Posterior cingulate gyrus (tissue), 11 donors: ENCODE results near the gene DLG2.

Experiments
- DNase-seq, 10 donors: peaks; one replicate each; pipeline versions ENCODE4 v3.0.0 to v3.0.0-alpha.2; 2020 to 2021; ENCODE audit warnings: mixed read lengths in 3 of 10
- intact Hi-C: fragments of 100-400 bp; cut with DNase I; formaldehyde crosslinking; loops from one replicate; pipeline ENCODE4 v1.15.1; 2023

DLG2 gene

DNA sequence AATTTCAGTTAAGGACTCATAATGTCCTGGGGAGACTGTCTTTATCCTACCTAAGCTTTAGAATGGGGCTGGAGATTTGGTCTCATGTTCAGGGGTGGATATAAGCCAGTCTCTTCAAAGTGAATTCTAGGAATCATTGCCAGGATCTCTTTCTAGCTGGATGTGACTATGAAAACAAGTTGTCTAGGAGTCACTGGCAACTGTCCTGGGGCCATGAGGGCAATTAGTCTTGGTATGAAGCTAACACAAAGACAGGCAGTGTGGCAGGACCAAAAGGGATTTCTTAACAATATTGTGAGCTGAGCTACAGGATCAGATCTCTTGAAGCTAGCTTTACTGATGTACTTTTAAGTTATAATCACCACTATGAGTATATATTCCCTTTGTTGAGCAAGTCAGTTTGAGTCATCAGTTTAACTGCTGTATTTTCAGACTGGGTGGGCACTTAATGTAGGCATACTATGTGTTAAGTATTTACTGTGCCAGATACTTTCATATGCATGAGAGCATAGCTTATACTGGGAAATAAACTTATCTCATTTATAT, 1951.0 kb downstream of the DLG2 start:
- no peak for DNase-seq
- intact Hi-C loops: no loop called here

DNA sequence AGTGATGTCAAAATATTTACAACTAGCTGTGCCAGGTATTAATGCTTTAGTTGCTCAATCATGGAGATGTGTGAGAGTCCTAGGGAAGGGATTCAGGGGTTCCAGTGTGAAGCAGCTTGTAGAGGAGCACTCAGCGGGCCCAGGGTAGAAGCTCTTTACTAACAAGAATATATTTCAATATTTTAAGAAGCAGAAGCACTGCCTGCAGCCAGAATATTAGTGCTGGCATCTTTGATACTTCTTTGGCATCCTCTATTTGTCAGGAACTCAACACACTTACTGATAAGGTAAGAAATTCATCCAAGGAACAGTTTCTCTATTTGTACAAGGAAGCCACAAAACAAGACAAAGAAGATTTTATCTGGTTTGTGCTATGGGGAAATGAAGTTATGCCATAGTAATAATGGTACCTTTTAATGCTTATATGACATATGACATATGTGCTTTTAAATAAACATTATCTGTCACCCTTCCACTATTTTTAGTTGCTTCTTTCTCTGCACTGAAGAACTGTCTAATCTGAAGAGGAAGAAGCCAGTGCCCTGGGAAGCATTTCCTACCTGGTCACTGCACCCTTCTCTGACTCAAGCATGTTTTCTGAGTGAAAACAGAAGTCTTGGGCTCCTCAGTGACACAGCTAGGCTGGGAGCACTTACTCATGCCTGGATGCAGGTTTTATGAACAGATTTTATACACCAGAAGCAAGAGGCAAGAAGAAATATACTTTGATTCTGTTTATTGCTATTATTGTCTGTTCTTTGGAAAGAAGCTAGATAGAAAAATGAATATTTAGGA, 1952.8 kb downstream of the DLG2 start:
- intact Hi-C loops: loop anchor here (5.0 kb wide), 1 partner anchor 382 kb away; no protein-coding TSS in a partner anchor
- no peak for DNase-seq

DNA sequence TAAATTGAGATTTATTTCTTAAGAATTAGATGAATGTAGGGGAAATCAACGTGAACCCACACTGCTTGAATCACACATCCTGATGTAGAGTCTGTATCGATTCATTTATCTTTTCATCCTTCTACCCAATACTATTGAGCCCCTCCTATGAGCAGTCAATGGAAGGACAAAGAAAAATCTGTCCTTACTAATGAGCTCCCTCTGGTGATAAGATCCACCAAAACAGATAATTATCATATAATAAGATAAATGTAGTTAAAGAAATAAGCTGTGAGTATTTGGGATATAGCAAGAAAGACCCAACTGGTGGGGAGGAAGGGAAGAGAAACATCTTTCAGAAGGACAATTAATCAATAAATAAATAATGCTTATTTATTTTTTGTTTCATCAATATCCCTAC, 1955.9 kb downstream of the DLG2 start:
- no peak for DNase-seq
- intact Hi-C loops: loop anchor here (5.0 kb wide), 1 partner anchor 379 kb away; no protein-coding TSS in a partner anchor

DNA sequence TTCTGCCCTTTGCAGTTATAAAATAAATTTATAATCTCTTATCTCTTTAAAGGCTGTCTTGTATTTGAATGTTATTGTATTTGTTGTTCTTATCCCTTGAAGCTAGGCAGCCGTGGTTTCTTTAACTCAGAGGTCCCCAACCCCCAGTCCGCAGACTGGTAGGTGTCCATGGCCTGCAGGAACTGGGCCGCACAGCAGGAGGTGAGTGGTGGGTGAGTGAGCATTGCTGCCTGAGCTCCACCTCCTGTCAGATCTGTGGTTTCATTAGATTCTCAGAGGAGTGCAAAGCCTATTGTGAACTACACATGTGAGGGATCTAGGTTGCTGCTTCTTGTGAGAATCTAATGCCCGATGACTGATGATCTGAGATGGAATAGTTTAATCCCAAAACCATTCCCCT, 1961.0 kb downstream of the DLG2 start:
- DNase-seq: no peak
- intact Hi-C loops: no loop called here

DNA sequence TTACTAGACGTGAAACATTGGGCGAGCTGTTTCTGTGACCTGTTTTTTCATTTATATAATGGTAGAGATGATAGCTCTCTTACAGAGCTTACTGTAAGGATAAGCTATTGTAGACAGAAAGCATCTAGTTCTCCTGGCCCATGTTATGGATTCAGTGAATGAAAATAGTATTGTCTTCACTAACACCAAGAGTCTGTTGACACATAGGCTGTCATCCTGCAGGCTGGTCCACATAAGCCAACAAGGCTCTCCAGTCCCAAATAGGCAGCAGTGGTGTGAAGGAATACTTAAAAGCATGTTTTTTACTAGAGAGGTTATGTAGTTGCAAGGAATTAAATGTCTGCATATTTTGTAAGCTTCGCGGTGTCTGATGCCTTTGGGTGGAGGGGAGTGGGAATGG, 1963.2 kb downstream of the DLG2 start:
- intact Hi-C loops: no loop called here

DNA sequence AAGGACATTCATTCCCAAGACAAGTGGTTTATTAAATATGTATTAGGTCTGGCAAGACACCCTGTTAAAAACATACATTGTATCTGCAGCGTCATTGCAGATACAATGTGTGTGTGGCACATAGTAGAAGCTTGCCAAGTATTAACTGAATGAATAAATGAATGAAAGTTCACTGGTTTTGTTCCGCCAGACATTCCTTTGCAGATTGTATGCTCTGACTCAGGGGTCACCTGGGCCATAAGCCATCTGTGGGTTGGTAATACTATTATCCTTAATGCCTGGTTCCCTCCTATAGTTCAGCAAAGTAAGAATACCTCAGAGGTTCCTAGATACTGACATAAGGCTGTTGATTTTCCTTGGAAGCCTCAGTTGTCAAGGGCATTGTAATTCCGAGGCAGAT, 1963.7 kb downstream of the DLG2 start:
- no peak for DNase-seq
- intact Hi-C loops: no loop called here

More for the DNA sequence above, 1963.2 kb downstream of the DLG2 start:
- no peak for DNase-seq

DNA sequence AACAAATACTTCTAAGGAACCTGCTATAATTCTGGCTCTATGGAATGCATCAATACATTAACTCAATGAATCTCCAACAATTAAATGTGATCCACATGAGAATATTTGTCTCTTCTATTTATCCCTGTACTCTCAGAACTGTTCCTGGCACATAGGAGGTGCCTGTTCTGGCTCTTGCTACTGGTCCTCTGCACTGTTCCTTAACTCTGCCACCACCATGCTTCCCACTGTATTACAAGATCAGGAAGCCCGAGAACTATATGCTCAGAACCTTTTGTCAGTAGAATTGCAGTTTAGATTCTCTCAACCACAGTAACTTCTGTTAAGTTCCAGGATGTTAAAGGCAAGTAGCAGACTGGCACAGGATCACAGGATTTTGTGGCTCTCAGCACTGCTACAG, 1964.7 kb downstream of the DLG2 start:
- intact Hi-C loops: no loop called here
- DNase-seq: no peak

DNA sequence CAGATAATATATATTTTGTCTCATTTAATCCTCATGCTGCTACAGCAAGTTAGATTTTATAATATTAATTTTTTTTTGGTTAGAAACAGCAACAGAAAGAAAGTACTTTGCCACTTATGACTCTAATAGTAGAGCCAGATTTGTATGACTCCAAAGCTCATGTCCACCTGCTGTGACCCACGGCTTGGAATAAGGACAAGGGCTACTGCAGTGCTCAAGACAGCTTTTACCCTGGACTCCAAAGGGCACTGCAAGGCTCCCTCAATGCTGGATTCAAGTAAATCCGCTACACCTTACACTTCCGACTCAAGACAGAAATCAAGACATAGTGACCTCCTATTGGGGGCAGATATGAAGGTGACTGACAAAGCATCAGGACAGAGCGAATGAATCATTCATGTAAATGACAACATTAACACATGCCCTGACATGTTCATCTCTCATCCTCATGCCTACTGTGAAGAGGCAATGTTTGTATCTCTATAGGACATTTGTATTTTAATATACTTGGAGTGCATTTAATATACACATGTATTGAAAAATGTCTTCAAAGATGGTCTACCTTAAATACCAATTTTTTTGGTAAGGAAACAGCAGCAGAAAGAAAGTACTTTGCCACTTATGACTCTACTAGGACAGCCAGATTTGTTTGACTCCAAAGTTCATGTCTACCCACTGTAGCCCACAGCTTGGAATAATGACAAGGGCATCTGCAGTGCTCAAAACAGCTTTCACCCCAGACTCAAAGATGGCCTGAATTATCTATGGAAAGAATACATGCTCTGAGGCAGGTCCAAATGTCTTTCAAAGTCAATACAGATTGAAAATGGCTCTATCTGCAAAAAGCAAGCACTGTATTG, 1965.4 kb downstream of the DLG2 start:
- no peak for DNase-seq
- intact Hi-C loops: no loop called here

DNA sequence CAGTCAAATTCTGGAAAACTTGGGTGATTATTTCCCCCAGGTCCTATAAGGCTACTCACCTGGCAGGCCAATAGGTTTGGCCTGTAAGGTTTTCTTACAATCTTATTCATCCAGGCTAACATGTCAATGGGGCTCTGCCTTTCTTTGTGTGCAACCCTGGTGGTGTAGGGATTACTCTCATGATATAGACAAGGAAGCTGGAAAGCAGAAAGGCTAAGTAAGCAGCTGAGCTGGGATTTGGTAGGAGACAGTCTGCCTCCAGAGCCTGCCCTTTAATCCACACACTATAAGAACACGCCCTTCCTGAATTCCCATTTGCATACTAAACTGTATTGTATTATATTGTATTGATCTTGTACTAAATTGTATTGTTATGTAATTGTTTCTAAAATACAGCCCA, 1967.7 kb downstream of the DLG2 start:
- intact Hi-C loops: no loop called here
- DNase-seq: no peak

DNA sequence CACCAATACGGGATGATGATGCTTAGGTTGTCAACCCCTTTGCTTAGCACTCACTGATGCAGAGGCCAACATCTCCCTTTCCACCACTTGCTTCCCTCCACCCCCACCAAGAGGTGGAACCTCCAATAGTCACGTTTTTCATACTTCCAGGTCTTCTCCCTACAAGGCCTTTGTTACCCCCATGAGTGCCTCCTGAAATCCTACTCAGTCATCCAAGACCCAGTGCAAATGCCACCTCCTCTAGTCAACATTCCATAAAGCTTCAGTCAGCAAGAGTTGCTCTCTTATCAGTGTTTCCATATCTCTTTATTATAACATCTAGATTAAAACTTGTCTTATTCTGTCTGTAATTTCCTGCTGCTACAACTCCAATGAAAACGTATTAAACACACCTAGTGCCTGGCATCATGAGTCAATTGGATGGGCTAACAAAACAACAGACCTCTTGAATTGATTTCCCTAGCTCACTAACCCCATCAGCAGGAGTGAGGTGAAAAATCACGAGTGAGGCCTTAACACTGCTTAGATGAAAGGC, 1970.3 kb downstream of the DLG2 start:
- intact Hi-C loops: no loop called here
- no peak for DNase-seq

DNA sequence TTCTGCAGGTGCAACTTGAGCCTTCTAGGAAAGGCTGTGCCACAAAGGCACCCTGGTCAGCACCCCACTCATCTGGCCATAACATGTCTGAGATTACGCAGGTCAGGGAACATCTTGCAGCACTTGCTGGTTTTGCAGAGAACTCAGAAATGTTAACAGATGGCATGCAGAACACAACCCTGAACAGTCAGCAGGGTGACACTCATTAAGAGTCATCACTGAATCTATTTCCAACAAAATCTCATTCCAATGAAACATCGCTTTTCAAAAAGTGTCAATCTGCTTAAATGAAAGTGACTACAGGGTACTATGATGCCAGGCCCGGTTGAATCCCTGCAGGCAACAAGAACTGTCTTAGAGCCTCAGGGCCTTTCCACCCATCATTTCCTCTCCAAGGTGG, 1971.2 kb downstream of the DLG2 start:
- intact Hi-C loops: no loop called here
- DNase-seq: no peak

DNA sequence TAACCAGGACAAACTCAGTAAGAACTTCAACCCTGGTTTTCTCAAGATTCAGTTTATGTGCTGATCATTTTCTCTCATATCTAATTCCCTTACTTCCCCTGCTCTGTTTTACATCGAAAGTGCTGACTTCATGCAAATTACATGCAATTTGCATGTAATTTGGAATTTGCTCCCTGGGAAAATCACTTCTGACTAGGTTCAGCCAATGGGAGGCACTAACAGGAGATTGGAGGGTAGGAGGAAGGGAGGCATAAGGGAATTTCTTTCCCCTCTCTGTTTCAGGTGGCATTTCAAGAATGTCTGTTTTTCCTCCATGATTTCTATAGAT, 1977.7 kb downstream of the DLG2 start:
- no peak for DNase-seq
- intact Hi-C loops: no loop called here

DNA sequence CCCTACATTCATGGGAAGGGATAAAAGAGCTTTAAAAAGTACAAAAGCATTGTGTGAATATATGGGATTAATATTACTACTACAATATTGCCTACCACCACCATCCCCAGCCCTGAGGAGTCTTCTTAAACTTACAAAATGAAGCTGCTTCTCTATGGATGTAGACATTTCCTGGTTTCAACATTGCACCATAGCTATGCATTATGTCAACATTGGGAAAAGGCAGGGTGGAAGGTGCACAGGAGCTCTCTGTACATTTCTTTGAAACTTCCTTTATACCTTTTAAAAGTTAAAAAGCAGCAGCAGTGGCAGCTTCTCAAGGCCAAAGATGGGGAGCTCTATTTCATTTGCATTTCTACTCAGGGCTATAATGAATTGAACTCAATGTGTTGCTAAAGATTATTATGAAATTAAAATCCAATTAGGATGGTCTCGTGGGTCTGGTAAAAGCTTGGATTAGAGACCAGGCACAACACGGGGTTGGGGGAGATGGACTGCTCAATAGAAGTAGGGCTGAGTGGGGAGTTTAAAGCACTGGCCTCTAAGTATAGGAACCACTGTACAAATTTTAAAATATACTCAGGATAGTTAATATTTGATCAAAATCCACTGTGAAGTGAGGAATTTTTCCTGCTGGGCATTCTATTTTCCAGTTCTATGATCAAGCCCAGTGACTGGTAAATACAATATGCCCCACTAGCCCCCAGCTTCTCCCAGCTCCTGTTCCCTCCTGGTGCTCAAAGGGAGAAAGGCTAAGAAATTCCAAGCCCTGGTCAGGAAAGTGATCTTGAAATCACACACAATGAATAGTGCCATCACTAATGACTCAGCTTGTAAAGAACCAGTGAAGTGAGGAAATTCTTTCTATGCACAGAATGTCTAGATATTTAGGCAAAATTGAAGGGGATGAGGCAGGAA, 1978.3 kb downstream of the DLG2 start:
- intact Hi-C loops: no loop called here
- no peak for DNase-seq

DNA sequence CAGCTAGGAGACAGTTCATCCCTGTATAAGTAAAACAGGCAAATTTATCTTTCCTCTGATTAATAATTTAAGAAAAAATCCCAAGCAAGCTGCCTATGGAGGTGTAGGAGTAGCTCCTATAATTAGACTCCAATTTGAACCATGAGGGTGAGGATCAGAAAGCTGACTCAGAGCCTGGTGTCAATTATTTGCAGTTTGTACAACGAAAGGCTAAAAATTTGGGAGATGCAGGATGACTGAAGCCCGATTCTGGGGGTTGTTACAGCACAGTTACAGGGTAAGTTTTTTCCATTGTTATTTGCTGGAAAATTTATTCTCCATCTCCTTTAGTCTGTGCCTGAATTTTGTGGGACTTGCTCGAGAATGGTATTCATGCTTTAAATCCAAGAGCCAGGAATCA, 1981.6 kb downstream of the DLG2 start:
- intact Hi-C loops: no loop called here
- no peak for DNase-seq

DNA sequence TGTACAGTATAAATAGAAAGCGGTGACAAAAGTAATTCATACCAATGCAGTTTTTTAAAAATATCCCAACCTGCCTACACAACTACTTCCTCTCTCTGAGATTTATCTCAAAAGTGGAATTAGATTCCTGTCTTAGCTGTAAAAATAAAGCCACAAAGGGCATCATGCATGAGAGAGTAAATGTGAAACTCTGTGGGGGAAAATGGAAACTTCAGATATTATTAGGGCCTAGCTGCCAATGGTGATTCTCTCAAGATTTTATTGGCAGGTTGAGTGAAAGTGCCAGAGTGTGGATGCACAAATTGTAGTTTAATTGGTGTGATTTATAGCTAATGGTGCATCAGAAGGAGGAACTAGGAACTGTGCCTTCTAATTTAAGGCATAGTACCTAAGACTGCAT, 1984.0 kb downstream of the DLG2 start:
- intact Hi-C loops: no loop called here
- no peak for DNase-seq

DNA sequence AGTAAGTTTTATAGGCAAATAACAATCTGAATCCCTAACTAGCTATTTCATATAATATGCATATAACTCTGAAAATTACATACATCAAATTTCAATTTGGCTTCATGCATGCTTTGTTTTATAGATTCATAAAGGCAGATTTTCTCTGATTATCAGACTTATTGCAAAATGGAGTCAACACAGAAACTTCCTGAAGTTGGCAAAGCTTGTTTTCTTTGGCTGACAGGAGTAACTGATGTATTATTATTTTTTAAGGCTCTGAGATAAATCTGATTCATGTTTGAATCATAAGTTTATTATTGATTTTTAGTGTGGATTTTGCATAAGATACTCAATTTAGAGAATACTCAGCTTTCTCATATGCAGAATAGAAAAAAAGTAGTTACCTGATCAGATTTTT, 1984.6 kb downstream of the DLG2 start:
- intact Hi-C loops: no loop called here
- no peak for DNase-seq

DNA sequence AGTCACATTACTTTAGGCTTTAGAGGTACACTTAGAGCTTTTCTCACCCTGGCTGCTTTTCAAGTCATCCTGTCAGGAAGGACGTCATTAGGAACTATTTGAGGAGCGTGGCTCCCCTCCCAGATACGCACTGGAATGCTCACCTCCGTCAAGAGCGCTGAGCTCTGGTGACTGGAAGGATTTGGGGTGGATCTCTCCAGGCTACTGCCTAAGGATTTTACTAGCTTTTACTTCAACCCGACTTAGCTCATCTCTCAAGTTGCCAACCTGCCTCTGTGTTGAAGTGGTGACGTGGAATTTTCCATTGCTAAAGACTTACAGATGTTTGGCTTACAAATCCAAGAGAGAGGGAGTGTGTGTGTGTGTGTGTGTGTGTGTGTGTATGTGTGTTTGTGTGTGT, 1985.6 kb downstream of the DLG2 start:
- DNase-seq: no peak
- intact Hi-C loops: no loop called here

DNA sequence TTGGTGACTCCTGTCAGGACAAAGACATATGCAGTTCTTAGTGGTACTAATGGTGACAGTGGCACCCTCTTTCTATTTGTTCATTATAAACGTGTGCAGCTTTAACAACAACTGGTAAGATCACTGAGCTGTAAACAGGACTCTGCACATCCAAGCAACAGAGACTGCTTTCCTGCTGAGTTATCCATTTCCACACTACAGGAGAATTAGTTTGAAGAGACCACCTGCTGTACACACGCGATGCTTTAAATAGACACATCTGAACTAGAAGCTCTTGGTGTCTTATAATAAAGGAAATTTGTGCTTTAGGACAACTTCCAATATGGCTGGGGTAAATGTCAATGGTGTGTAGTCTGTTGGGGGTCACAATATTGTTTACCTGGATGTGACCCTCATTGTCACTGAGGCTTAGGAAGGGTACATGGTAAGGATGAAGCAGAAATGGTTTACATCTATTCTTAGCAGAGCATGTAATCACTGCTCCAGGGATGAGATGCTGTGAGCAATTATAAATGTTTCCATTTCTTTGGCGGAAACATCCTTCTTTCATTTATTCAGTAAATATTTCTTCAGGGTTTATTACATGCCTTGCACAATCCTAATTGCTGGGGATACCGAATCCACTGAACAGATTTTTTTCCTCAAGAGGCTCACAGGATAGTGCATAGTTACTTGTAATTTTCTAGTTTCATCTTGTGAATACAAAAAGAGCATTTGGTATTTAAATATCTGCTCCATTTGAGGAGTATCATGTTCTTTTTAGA, 1987.0 kb downstream of the DLG2 start:
- no peak for DNase-seq
- intact Hi-C loops: no loop called here

DNA sequence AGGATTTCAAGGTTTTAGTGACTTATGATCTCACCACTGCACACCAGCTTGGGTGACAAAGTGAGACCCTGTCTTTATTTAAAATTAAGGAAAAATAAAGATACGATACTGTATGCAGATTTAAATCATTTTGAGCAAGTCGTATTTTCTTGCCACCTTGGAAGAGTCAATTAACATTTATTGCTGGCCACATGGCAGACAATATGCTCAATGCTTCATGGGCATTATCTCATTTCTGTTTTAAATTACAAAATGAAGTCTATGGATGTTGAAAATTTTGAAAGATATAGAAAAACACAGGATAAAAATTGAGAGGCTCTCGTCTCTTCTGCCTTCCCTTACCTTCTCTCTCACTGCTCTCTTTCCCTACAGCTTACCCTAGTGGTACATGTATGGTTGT, 1992.0 kb downstream of the DLG2 start:
- intact Hi-C loops: no loop called here
- no peak for DNase-seq

DNA sequence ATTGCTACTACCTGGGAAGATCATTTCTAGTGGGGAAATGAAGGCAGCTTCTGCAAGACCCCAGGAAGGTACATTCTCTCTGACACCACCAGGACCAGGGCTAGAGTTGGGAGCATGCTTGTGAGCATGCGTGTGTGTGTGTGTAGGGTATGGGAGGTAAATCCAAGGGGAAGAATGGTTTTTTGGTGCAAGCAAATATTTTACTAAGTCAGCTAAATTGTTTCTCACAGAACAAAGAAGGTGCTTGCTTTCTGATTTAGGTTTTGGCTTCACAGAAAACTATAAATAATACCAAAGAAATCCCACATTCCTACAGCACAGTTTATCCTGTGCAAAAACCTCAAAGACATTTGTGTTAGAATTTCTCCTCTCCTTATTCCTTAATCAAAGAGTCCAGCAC, 1996.9 kb downstream of the DLG2 start:
- no peak for DNase-seq
- intact Hi-C loops: no loop called here
